BE2C (cell line): ENCODE data around the gene RUNX2.

ENCODE experiments used
- DNase-seq: peaks from one replicate; pipeline ENCODE4 v3.0.0-alpha.2; 2020
- H3K27me3 ChIP-seq: fragments of 250-450 bp; sonication (Bioruptor Pico); 2 replicates; pipeline ENCODE4 v1.5.1; 2020; ENCODE audit warnings: mild to moderate bottlenecking
- H3K36me3 ChIP-seq: fragments of 250-450 bp; sonication (Bioruptor Pico); 2 replicates; pipeline ENCODE4 v1.5.1; 2020; ENCODE audit warnings: mild to moderate bottlenecking
- H3K4me1 ChIP-seq: fragments of 250-450 bp; sonication (Bioruptor Pico); 2 replicates; pipeline ENCODE4 v1.5.1; 2020
- H3K4me3 ChIP-seq: 2 replicates; pipeline ENCODE4 v1.5.1; 2011; ENCODE audit warnings: low read depth, low read length
- H3K9me3 ChIP-seq: fragments of 250-450 bp; sonication (Bioruptor Pico); 2 replicates; pipeline ENCODE4 v1.5.1; 2020
- CTCF ChIP-seq: IDR thresholded peaks from 2 replicates; pipeline ENCODE4 v1.5.1; 2012; ENCODE audit warnings: mild to moderate bottlenecking, low read depth, low read length

Gene RUNX2

GRCh38 chr6:45589367-45589766, 261.2 kb downstream of the RUNX2 start:
- TF ChIP-seq CTCF, result no peak
- Histone ChIP-seq H3K36me3 (no peaks in the 10 kb centered on the region), H3K9me3 (no peaks in the 10 kb centered on the region), H3K4me1 (no peaks in the 10 kb centered on the region), H3K4me3 (no peak overlapping the region), H3K27me3 (no peaks in the 10 kb centered on the region)
- no peak for DNase-seq

- DNase-seq, result no peak
Measured at GRCh38 chr6:45590226-45590625, 262.1 kb downstream of the RUNX2 start.

GRCh38 chr6:45590696-45591184, 262.6 kb downstream of the RUNX2 start:
- Histone ChIP-seq H3K36me3 (no peaks in the 10 kb centered on the region), H3K4me1 (no peaks in the 10 kb centered on the region), H3K27me3 (no peaks in the 10 kb centered on the region), H3K4me3 (no peak overlapping the region), H3K9me3 (no peaks in the 10 kb centered on the region)
- no peak for TF ChIP-seq CTCF
- no peak for DNase-seq

More at GRCh38 chr6:45590226-45590625, 262.1 kb downstream of the RUNX2 start:
- no peaks in the 10 kb centered on the region for H3K9me3 ChIP-seq
- no peaks in the 10 kb centered on the region for H3K36me3 ChIP-seq
- H3K4me3 ChIP-seq, result no peak overlapping the region
- no peaks in the 10 kb centered on the region for H3K4me1 ChIP-seq
- no peak for TF ChIP-seq CTCF
- no peaks in the 10 kb centered on the region for H3K27me3 ChIP-seq

GRCh38 chr6:45591306-45591705, 263.2 kb downstream of the RUNX2 start:
- no peaks in the 10 kb centered on the region for H3K36me3 ChIP-seq
- no peaks in the 10 kb centered on the region for H3K4me1 ChIP-seq
- no peaks in the 10 kb centered on the region for H3K9me3 ChIP-seq
- DNase-seq, result no peak
- H3K4me3 ChIP-seq, result no peak overlapping the region
- TF ChIP-seq CTCF, result no peak
- no peaks in the 10 kb centered on the region for H3K27me3 ChIP-seq

- Histone ChIP-seq H3K9me3 (no peaks in the 10 kb centered on the region), H3K4me3 (no peak overlapping the region), H3K27me3 (no peaks in the 10 kb centered on the region), H3K36me3 (no peaks in the 10 kb centered on the region), H3K4me1 (no peaks in the 10 kb centered on the region)
- DNase-seq, result no peak
- no peak for TF ChIP-seq CTCF
Measured at GRCh38 chr6:45591890-45592289, 263.8 kb downstream of the RUNX2 start.

GRCh38 chr6:45592991-45593390, 264.9 kb downstream of the RUNX2 start:
- no peaks in the 10 kb centered on the region for H3K4me1 ChIP-seq
- no peaks in the 10 kb centered on the region for H3K9me3 ChIP-seq
- no peaks in the 10 kb centered on the region for H3K27me3 ChIP-seq
- TF ChIP-seq CTCF, result no peak
- H3K4me3 ChIP-seq, result no peak overlapping the region
- DNase-seq, result no peak
- no peaks in the 10 kb centered on the region for H3K36me3 ChIP-seq
